ENCODE measurements around the gene MAN2B1. TPM values are rescaled to one million over a fixed set of nuclear protein-coding genes. Genes with fewer than 3 reads are reported as not detected.

The MAN2B1 gene
- total RNA-seq, 4 donors from 2014 or later: 61.0 to 186 (median 88.5) TPM

GRCh38 chr19:12705169-12705568, 38.6 kb upstream of the MAN2B1 start:
- no peak for TF ChIP-seq CTCF (IDR thresholded peaks at IDR 0.05; ENCODE audit: low read depth)

- no peak for TF ChIP-seq CTCF (IDR thresholded peaks at IDR 0.05; ENCODE audit: low read depth)
Observed at GRCh38 chr19:12703046-12703445, 36.5 kb upstream of the MAN2B1 start.

- no peak for TF ChIP-seq CTCF (IDR thresholded peaks at IDR 0.05; ENCODE audit: low read depth)
Observed at GRCh38 chr19:12701596-12702282, 35.2 kb upstream of the MAN2B1 start.

GRCh38 chr19:12698138-12698537, 31.6 kb upstream of the MAN2B1 start:
- TF ChIP-seq CTCF (IDR thresholded peaks at IDR 0.05; ENCODE audit: low read depth): no peak

GRCh38 chr19:12696366-12697335, 30.1 kb upstream of the MAN2B1 start, which contains the start of gene FBXW9:
Gene FBXW9 (minus strand): TSS chr19:12696631. CDS start chr19:12696581, 50 bp downstream.
- no peak for TF ChIP-seq CTCF (IDR thresholded peaks at IDR 0.05; ENCODE audit: low read depth)

GRCh38 chr19:12695997-12696365, 29.4 kb upstream of the MAN2B1 start:
- TF ChIP-seq CTCF (IDR thresholded peaks at IDR 0.05; ENCODE audit: low read depth): no peak

- TF ChIP-seq CTCF (IDR thresholded peaks at IDR 0.05; ENCODE audit: low read depth): no peak
Observed at GRCh38 chr19:12695514-12695913, 29.0 kb upstream of the MAN2B1 start.

All from subcutaneous adipose tissue (tissue), 4 donors.